GM23248 (cell line): ENCODE results near the gene SLC26A6. TPM values are rescaled to one million over a fixed set of nuclear protein-coding genes. Genes with fewer than 3 reads are reported as not detected.

Experiments used
- DNase-seq: peaks from one replicate; pipeline ENCODE4 v3.0.0-alpha.2; 2015
- H2AFZ ChIP-seq: fragments of 200-600 bp; sonication (generic); 2 replicates; pipeline ENCODE4 v1.6.1; 2016; ENCODE audit warnings: antibody characterized with exemption
- H3F3A ChIP-seq: fragments of 200-600 bp; sonication (generic); 2 replicates; pipeline ENCODE4 v1.6.1; 2016; ENCODE audit warnings: mild to moderate bottlenecking, antibody characterized with exemption, mixed run types; ENCODE audit not compliant: insufficient read depth
- H3K27ac ChIP-seq: fragments of 200-600 bp; sonication (generic); 2 replicates; pipeline ENCODE4 v1.5.1; 2016; ENCODE audit warnings: mild to moderate bottlenecking
- H3K27me3 ChIP-seq: fragments of 200-600 bp; sonication (generic); replicated peaks from 2 replicates; pipeline ENCODE4 v1.6.1; 2016; ENCODE audit warnings: mild to moderate bottlenecking; ENCODE audit not compliant: insufficient read depth
- H3K36me3 ChIP-seq: fragments of 200-600 bp; sonication (generic); 2 replicates; pipeline ENCODE4 v1.6.1; 2016; ENCODE audit warnings: low read depth, mild to moderate bottlenecking
- H3K4me1 ChIP-seq: fragments of 200-600 bp; sonication (generic); 2 replicates; pipeline ENCODE4 v1.6.1; 2016; ENCODE audit warnings: mild to moderate bottlenecking; ENCODE audit not compliant: insufficient read depth
- H3K4me2 ChIP-seq: fragments of 200-600 bp; sonication (generic); one replicate; pipeline ENCODE4 v1.6.1; 2016; ENCODE audit warnings: mild to moderate bottlenecking; ENCODE audit not compliant: unreplicated experiment
- H3K4me3 ChIP-seq: fragments of 200-600 bp; sonication (generic); 2 replicates; pipeline ENCODE4 v1.5.1; 2016; ENCODE audit warnings: mild to moderate bottlenecking
- H3K79me2 ChIP-seq: fragments of 200-600 bp; sonication (generic); 2 replicates; pipeline ENCODE4 v1.6.1; 2016; ENCODE audit warnings: mild to moderate bottlenecking; ENCODE audit not compliant: insufficient read depth
- H3K9ac ChIP-seq: fragments of 200-600 bp; sonication (generic); 2 replicates; pipeline ENCODE4 v1.6.1; 2016; ENCODE audit warnings: mild to moderate bottlenecking
- H3K9me2 ChIP-seq: fragments of 200-600 bp; sonication (generic); 2 replicates; pipeline ENCODE4 v1.6.1; 2016; ENCODE audit warnings: mixed run types, mild to moderate bottlenecking, moderate library complexity; ENCODE audit not compliant: insufficient read depth
- H3K9me3 ChIP-seq: fragments of 200-600 bp; sonication (generic); one replicate; pipeline ENCODE4 v1.6.1; 2017; ENCODE audit warnings: low read depth
- H4K20me1 ChIP-seq: fragments of 200-600 bp; sonication (generic); 2 replicates; pipeline ENCODE4 v1.6.0; 2016; ENCODE audit not compliant: insufficient read depth
- EZH2 ChIP-seq: fragments of 200-600 bp; sonication (generic); IDR thresholded peaks from 2 replicates; pipeline ENCODE4 v1.6.1; 2018; ENCODE audit warnings: antibody characterized with exemption, mild to moderate bottlenecking; ENCODE audit not compliant: insufficient read depth, poor library complexity, severe bottlenecking
- EZH2phosphoT487 ChIP-seq: fragments of 200-600 bp; sonication (generic); IDR thresholded peaks from 2 replicates; pipeline ENCODE4 v1.6.1; 2018; ENCODE audit warnings: antibody characterized with exemption, moderate library complexity, mild to moderate bottlenecking, low read depth; ENCODE audit not compliant: insufficient read depth
- WGBS, 2 experiments: methylation state at CpG; one replicate each; pipeline ENCODE4 v1.1.6; 2015 to 2017; ENCODE audit warnings: low lambda C conversion rate in 2 of 2, low coverage in 1 of 2; ENCODE audit errors: missing lambda C conversion rate in 2 of 2; 5-methylcytosine and 5-hydroxymethylcytosine counted together
- in situ Hi-C: fragments of 300-500 bp; cut with MboI; formaldehyde crosslinking; loops from 2 replicates; pipeline ENCODE4 v1.15.0; 2020
- polyA plus RNA-seq: library from polyadenylated mRNA; unstranded; fragments of >200 nt; fragmentation: Nextera tagmentation; extraction: Ambion mirVana; gene quantifications from 2 replicates; pipeline ENCODE4 v1.2.1, GENCODE V29; 2016
- total RNA-seq: library from RNA; depleted of rRNA; stranded (reverse); fragments of >200 nt; shearing (Covaris generic); gene quantifications from 2 replicates; pipeline ENCODE4 v1.2.3, GENCODE V29; 2014

The SLC26A6 gene
- total and polyA plus RNA-seq, 2 experiments from 2014 or later: 13.4 to 21.1 TPM

DNA sequence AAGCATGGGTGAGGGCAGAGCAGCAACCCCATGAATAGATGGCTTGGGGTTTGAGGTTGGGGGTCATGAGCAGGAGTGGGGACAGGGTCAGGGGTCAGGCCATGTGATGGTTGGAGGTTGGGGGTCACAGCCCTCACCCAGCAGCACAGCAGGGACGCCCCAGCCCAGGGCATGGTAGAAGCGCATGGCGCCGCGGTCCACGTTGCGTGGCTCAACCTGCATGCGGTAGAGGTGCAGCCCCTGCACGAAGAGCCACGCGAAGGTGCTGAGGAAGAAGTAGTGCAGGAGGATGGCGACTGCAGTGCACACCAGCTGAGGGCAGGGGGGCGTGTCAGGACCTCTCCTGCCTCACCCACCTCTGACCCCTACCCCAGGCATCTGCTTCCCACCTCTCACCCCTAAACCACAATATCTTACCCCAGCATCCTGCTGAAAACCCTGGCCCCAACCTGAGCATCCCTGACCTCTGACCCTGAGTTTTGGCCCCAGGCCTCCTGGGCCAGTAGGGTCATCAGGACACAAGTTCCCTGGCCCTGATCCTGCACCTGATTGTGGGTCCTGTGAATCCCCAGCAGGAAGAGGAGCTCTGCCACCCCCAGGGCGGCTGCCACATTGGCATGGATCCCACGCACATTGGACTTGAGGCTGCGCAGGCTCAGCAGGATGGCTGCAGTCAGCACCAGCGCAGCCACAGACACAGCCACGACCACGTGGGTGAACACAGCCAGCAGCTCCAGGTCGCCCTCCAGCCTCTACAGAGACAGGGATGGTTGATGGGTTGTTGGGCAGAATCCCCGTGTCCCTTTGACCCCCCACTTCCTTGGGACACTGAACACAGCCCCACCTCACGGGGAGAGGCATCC lies 9.9 kb upstream of the SLC26A6 start:
- Histone ChIP-seq H3K9ac (no peak overlapping the region), H4K20me1 (no peaks in the 10 kb centered on the region), H3K79me2 (no peaks in the 10 kb centered on the region), H3K27me3 (no peaks in the 10 kb centered on the region), H3K27ac (no peak overlapping the region), H3K4me3 (no peak overlapping the region), H3K9me3 (no peaks in the 10 kb centered on the region), H3K4me2 (no peak overlapping the region), H3K4me1 (no peaks in the 10 kb centered on the region), H2AFZ (no peak overlapping the region), H3F3A (no peaks in the 10 kb centered on the region), H3K9me2 (no peaks in the 10 kb centered on the region), H3K36me3 (no peaks in the 10 kb centered on the region)
- 89 to 92% methylated on average over 17 to 21 of the region's 22 CpGs for WGBS, 2 experiments
- DNase-seq: no peak
- in situ Hi-C loops: no loop called here
- no peak for TF ChIP-seq EZH2
- TF ChIP-seq EZH2phosphoT487: no peak

DNA sequence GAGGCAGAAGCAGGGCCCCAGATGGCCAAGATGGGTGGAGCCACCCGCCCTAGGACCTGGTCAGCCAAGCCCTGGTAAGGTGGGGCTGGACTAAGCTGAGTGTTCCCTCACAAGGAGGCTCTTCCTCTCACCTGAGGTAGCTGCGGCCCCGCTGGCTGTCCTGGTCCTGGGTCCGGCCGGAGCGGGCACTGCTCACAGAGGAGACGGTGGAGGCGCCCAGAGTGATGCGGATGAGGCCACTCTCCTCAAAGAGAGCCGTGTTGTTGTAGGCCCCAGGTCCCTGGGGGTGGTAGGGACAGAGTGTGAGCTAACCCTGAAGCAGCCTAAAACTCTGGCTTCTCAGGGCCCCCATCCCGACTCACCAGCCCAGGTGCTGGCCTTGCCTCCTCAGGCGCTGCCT lies 7.3 kb upstream of the SLC26A6 start:
- 85% methylated on average over 12 of the region's 12 CpGs for WGBS, 2 experiments
- Histone ChIP-seq H3K36me3 (no peaks in the 10 kb centered on the region), H3K27me3 (no peaks in the 10 kb centered on the region)

DNA sequence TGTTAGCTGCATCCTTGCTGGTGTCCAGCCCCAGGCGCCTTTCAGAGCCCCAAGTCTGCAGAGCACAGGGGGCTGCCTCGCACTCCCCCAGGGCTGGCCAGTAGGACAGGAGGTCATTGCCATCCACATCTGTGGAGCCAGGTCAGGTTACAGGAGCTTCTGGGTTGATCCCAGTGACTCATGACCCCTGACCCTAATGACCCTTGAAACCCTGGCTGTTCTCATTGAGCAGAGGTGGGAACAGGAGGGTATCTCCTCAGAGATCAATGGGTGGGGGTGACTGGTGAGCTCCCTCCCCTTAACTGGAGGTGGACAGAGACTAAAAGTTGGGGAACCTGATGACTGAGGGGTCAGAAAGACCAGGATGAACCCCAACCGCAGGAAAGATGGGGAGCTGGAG lies 6.1 kb upstream of the SLC26A6 start:
- H3K79me2 ChIP-seq: 0 out of 2 replicates have a peak, but pooled peaks cover 3% of the 10 kb centered on the region
- H4K20me1 ChIP-seq: no peaks in the 10 kb centered on the region
- H3K9me3 ChIP-seq: no peaks in the 10 kb centered on the region
- no peaks in the 10 kb centered on the region for H3K4me1 ChIP-seq
- H3K9ac ChIP-seq: no peak overlapping the region
- H3F3A ChIP-seq: no peaks in the 10 kb centered on the region
- no peaks in the 10 kb centered on the region for H3K36me3 ChIP-seq
- no peak overlapping the region for H3K27ac ChIP-seq
- in situ Hi-C loops: no loop called here
- H3K27me3 ChIP-seq: no peaks in the 10 kb centered on the region
- no peak overlapping the region for H3K4me2 ChIP-seq
- H3K4me3 ChIP-seq: no peak overlapping the region
- WGBS, 2 experiments: 88 to 90% methylated on average over 3 of the region's 3 CpGs
- TF ChIP-seq EZH2: no peak
- H3K9me2 ChIP-seq: no peaks in the 10 kb centered on the region
- no peak overlapping the region for H2AFZ ChIP-seq
- no peak for DNase-seq

More for the DNA sequence above, 7.3 kb upstream of the SLC26A6 start:
- Histone ChIP-seq H3K9ac (no peak overlapping the region), H3K9me2 (no peaks in the 10 kb centered on the region), H3F3A (no peaks in the 10 kb centered on the region), H3K27ac (no peak overlapping the region), H3K4me2 (no peak overlapping the region), H3K4me1 (no peaks in the 10 kb centered on the region), H2AFZ (no peak overlapping the region), H4K20me1 (no peaks in the 10 kb centered on the region), H3K4me3 (no peak overlapping the region), H3K9me3 (no peaks in the 10 kb centered on the region), H3K79me2 (no peaks in the 10 kb centered on the region)
- no peak for DNase-seq
- TF ChIP-seq EZH2 (no peak), EZH2phosphoT487 (no peak)
- in situ Hi-C loops: no loop called here

DNA sequence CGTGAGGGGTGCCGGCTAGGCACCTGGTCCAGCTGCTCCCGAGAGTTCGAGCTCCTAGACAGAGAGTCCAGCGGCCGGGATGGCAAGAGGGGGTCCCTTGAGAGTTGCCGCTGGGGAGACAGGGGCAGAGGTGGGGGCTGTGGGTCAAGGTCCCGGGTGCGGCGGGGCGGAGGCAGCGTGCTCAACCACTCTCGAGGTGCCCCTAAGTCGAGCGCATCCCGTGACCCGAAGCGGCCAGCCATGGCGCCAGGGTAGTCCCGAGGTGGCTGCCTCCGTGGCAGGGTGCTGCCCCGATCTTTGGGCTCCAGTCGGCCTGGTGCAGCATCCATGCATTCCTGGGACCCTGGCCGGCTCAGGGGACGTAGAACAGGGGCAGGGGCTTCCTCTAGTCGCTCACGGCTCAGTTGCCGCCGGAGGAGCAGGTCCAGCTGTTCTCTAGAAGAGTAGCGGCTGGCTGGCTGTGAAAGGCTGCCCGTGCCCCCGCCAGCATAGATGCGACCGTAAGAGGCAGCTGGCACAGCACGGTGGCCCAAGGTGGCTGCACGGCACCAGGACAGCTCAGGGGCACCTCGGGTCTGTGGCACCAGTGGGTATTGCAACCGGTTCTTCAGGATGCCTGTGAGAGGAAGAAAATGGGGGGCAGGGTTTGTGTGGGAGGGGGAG lies 4.8 kb upstream of the SLC26A6 start:
- no peak overlapping the region for H3K4me2 ChIP-seq
- no peak overlapping the region for H2AFZ ChIP-seq
- no peak overlapping the region for H3K4me3 ChIP-seq
- H3K9ac ChIP-seq: no peak overlapping the region
- H3K9me3 ChIP-seq: no peaks in the 10 kb centered on the region
- in situ Hi-C loops: no loop called here
- 89 to 91% methylated on average over 26 to 38 of the region's 38 CpGs for WGBS, 2 experiments
- peaks cover 9% of the 10 kb centered on the region; the same call in 1 of the 2 replicates for H3K79me2 ChIP-seq
- H3F3A ChIP-seq: no peaks in the 10 kb centered on the region
- DNase-seq: no peak
- H3K4me1 ChIP-seq: no peaks in the 10 kb centered on the region
- no peaks in the 10 kb centered on the region for H3K27me3 ChIP-seq
- TF ChIP-seq EZH2phosphoT487 (no peak), EZH2 (no peak)
- no peaks in the 10 kb centered on the region for H3K9me2 ChIP-seq
- no peaks in the 10 kb centered on the region for H3K36me3 ChIP-seq
- no peak overlapping the region for H3K27ac ChIP-seq
- no peaks in the 10 kb centered on the region for H4K20me1 ChIP-seq
